CD4-positive, alpha-beta T cell (primary cell): ENCODE data around the gene DCAF8. TPM values are rescaled to one million over a fixed set of nuclear protein-coding genes. Genes with fewer than 3 reads are reported as not detected.

Experiments used
- ATAC-seq: fragments of 200-7000 bp; cut with Tn5 transposase; one replicate; pipeline ENCODE4 v1.10.0; 2022; ENCODE audit warnings: mild to moderate bottlenecking; ENCODE audit not compliant: poor library complexity
- CTCF ChIA-PET: fragments of 350-600 bp; sonication (Branson Sonifier 250); formaldehyde crosslinking; loops from one replicate; lab custom pipeline; 2021; ENCODE audit warnings: antibody characterized with exemption, inconsistent platforms; lab: Charles Lee
- POLR2A ChIA-PET: fragments of 350-600 bp; sonication (Branson Sonifier 250); formaldehyde crosslinking; loops from one replicate; lab custom pipeline; 2021; ENCODE audit warnings: antibody characterized with exemption, inconsistent platforms; lab: Charles Lee
- DNase-seq, 14 experiments: peaks; one replicate each; pipeline ENCODE4 v3.0.0-alpha.2; 2013 to 2020; ENCODE audit warnings: mixed read lengths in 2 of 14
- H3K27ac ChIP-seq, 2 donors: one replicate each; pipeline versions ENCODE4 v1.5.1 to v1.7.0; 2013; ENCODE audit warnings: low read length in 2 of 2, low read depth in 1 of 2, mild to moderate bottlenecking in 1 of 2
- H3K27me3 ChIP-seq, 2 experiments: 1 replicate in 1 of 2; 2 replicates in 1 of 2; pipeline versions ENCODE4 v1.6.1 to v1.7.0; 2013; ENCODE audit warnings: low read length in 2 of 2, control low read depth in 1 of 2, mild to moderate bottlenecking in 1 of 2, moderate library complexity in 1 of 2; ENCODE audit not compliant: insufficient read depth in 2 of 2, control insufficient read depth in 1 of 2
- H3K36me3 ChIP-seq: one replicate; pipeline ENCODE4 v1.6.1; 2013; ENCODE audit warnings: low read length, control low read depth; ENCODE audit not compliant: insufficient read depth
- H3K4me1 ChIP-seq: one replicate; pipeline ENCODE4 v1.6.1; 2013; ENCODE audit warnings: low read length, control low read depth; ENCODE audit not compliant: insufficient read depth
- H3K4me3 ChIP-seq: one replicate; pipeline ENCODE4 v1.5.1; 2013; ENCODE audit warnings: mild to moderate bottlenecking, low read length, moderate library complexity
- H3K9me3 ChIP-seq, 2 experiments: 1 replicate in 1 of 2; 2 replicates in 1 of 2; pipeline versions ENCODE4 v1.6.1 to v1.7.0; 2013; ENCODE audit warnings: low read length in 2 of 2, mild to moderate bottlenecking in 2 of 2, control low read depth in 1 of 2, moderate library complexity in 1 of 2; ENCODE audit not compliant: control insufficient read depth in 1 of 2, insufficient read depth in 1 of 2
- H3K27ac Mint-ChIP-seq: one replicate; pipeline ENCODE4 v1.8.0; 2020; ENCODE audit warnings: mixed read lengths
- H3K27me3 Mint-ChIP-seq: one replicate; pipeline ENCODE4 v1.8.0; 2021; ENCODE audit warnings: mixed read lengths
- H3K36me3 Mint-ChIP-seq: one replicate; pipeline ENCODE4 v1.8.0; 2021; ENCODE audit warnings: low read depth, mixed read lengths
- H3K4me1 Mint-ChIP-seq: one replicate; pipeline ENCODE4 v1.8.0; 2021; ENCODE audit warnings: low read depth, mixed read lengths
- H3K4me3 Mint-ChIP-seq: one replicate; pipeline ENCODE4 v1.8.0; 2020; ENCODE audit warnings: mild to moderate bottlenecking, mixed read lengths
- H3K9me3 Mint-ChIP-seq: one replicate; pipeline ENCODE4 v1.8.0; 2020; ENCODE audit warnings: mixed read lengths
- CTCF ChIP-seq: fragments of 200-600 bp; IDR thresholded peaks from one replicate; pipeline ENCODE4 v1.8.0; 2022; ENCODE audit warnings: antibody characterized with exemption, mild to moderate bottlenecking
- intact Hi-C, 2 experiments: fragments of 100-400 bp; cut with DNase I in 1 of 2; cut with micrococcal nuclease in 1 of 2; formaldehyde crosslinking; loops; one replicate each; pipeline versions ENCODE4 v1.15.1 to v1.9.0; 2023 to 2025; cut with DNase I, micrococcal nuclease
- total RNA-seq, 174 experiments: library from RNA in 2 of 174; stranded (reverse) in 2 of 174; gene quantifications; one replicate each; pipeline ENCODE4 v1.2.3 and lab custom pipeline; 2021 to 2026

Gene DCAF8
- total RNA-seq, 2 experiments from 2014 or later = 151 to 154 TPM

DNA sequence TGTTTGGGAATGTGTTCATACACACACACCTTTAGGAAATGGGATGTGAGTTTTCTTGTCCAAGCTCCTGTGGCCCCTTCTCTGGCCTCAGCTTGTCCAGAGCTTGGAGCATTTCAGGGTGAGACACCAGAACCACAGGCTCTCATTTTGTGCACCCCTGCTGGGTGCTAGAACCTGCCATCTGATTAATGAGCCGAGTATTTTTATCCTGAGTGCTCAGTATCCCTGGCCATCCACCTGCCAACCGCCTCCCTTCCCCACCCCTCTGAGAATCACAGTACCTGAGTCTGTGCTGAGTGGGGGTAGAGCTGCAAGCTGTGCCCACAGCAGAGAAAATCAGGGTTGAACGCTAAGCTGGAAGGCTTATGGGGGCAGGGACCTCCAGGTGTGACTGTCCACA, 70.6 kb downstream of the DCAF8 start:
- POLR2A ChIA-PET = no interaction called here
- DNase-seq (no peak), ATAC-seq (no peak)
- H3K9me3 ChIP-seq = no peaks in the 10 kb centered on the region
- H3K27me3 Mint-ChIP-seq = no peaks in the 10 kb centered on the region
- H3K27ac Mint-ChIP-seq = no peak overlapping the region
- H3K36me3 Mint-ChIP-seq = no peaks in the 10 kb centered on the region
- CTCF ChIA-PET = interaction anchor here (0.6 to 3.2 kb wide), 3 partner anchors 60 to 99 kb away, joined by 3 to 22 read pairs (median 14); no protein-coding TSS in a partner anchor
- intact Hi-C loops = loop anchor here (2.0 to 10.0 kb wide), 4 partner anchors 89 to 416 kb away; no protein-coding TSS in a partner anchor
- H3K4me1 Mint-ChIP-seq = no peaks in the 10 kb centered on the region
- peaks cover 7% of the 10 kb centered on the region for H3K4me1 ChIP-seq
- no peak overlapping the region for H3K4me3 Mint-ChIP-seq
- no peak overlapping the region for H3K27ac ChIP-seq
- no peak overlapping the region for H3K4me3 ChIP-seq
- no peaks in the 10 kb centered on the region for H3K9me3 Mint-ChIP-seq
- H3K36me3 ChIP-seq = no peaks in the 10 kb centered on the region
- H3K27me3 ChIP-seq = no peaks in the 10 kb centered on the region
- TF ChIP-seq CTCF = no peak

GRCh38 chr1:160189649-160190625, 72.4 kb downstream of the DCAF8 start, which contains the start of gene CASQ1:
Gene CASQ1, plus strand, starts transcription at chr1:160190575. Its CDS starts 177 bp downstream, at chr1:160190752.
- Histone ChIP-seq H3K36me3 (no peaks in the 10 kb centered on the region), H3K27me3 (no peaks in the 10 kb centered on the region), H3K4me1 (peaks cover 7% of the 10 kb centered on the region), H3K27ac (no peak within 1 kb of the TSS), H3K9me3 (no peaks in the 10 kb centered on the region), H3K4me3 (no peak within 1 kb of the TSS)
- Mint-ChIP-seq H3K36me3 (no peaks in the 10 kb centered on the region), H3K27ac (no peak within 1 kb of the TSS), H3K4me3 (no peak within 1 kb of the TSS), H3K27me3 (peaks cover 5% of the 10 kb centered on the region), H3K9me3 (no peaks in the 10 kb centered on the region), H3K4me1 (no peaks in the 10 kb centered on the region)
- TF ChIP-seq CTCF = no peak
- CTCF ChIA-PET = interaction anchor here (0.5 to 2.0 kb wide), 2 partner anchors 62 to 112 kb away, joined by 3 to 5 read pairs; no protein-coding TSS in a partner anchor
- intact Hi-C loops = loop anchor here (5.0 to 10.0 kb wide), 3 partner anchors 88 to 417 kb away; no protein-coding TSS in a partner anchor
- DNase-seq (no peak), ATAC-seq (no peak)
- POLR2A ChIA-PET = no interaction called here

- Mint-ChIP-seq H3K36me3 (no peaks in the 10 kb centered on the region), H3K4me1 (no peaks in the 10 kb centered on the region), H3K27ac (no peak overlapping the region), H3K27me3 (peaks cover 5% of the 10 kb centered on the region), H3K9me3 (no peaks in the 10 kb centered on the region), H3K4me3 (no peak overlapping the region)
- H3K27ac ChIP-seq = no peak overlapping the region
- intact Hi-C loops = no loop called here
- no peaks in the 10 kb centered on the region for H3K9me3 ChIP-seq
- peaks cover 5% of the 10 kb centered on the region for H3K4me1 ChIP-seq
- CTCF ChIA-PET = interaction anchor here (0.9 kb wide), 1 partner anchor 64 kb away, joined by 4 read pairs; no protein-coding TSS in a partner anchor
- no peak overlapping the region for H3K4me3 ChIP-seq
- TF ChIP-seq CTCF = no peak
- ATAC-seq (no peak), DNase-seq (no peak)
- POLR2A ChIA-PET = no interaction called here
- no peaks in the 10 kb centered on the region for H3K36me3 ChIP-seq
- no peaks in the 10 kb centered on the region for H3K27me3 ChIP-seq
Measured at GRCh38 chr1:160188341-160188740, 74.0 kb downstream of the DCAF8 start.
